ENCODE measurements around the gene GNG2.

DNA sequence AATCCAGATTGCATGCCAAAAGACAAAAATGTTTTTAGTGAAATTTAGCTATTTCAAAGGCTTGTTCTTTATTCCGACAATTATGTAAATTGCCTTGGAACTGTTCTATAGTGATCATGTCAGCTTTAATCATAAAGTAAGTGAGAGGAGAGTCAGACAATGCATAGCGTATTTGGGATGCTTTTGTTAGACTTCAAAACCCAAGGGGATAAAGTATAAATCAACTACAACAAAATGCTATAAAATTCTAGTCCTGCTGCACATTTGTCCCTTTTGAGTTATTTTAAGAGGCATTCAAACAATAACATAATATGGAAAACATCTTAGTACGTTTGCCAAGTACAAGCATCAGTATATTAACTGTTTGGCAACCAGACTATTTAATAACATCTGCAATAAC, 140.3 kb downstream of the GNG2 start:
- TF ChIP-seq CTCF (conservative IDR thresholded peaks at IDR 0.05) (no peak), EZH2 (IDR thresholded peaks at IDR 0.05; ENCODE audit: low read depth) (no peak)

Data from PC-9 (cell line).